Endothelial cell of umbilical vein (primary cell): ENCODE measurements around the gene CLIP3. TPM values are rescaled to one million over a fixed set of nuclear protein-coding genes. Genes with fewer than 3 reads are reported as not detected.

Source experiments
- BruUV-seq: library from RNA; stranded (reverse); fragments of 400-500 nt; replicated peaks from 2 replicates; lab custom pipeline; 2021; lab: Mats Ljungman, UMichigan
- CTCF ChIA-PET: fragments of 300-600, 350-600 bp; sonication (Branson Sonifier 250); formaldehyde crosslinking; loops from one replicate; lab custom pipeline; 2021; ENCODE audit warnings: antibody characterized with exemption, inconsistent platforms; lab: Charles Lee
- POLR2A ChIA-PET: fragments of 300-600, 350-600 bp; sonication (Branson Sonifier 250); formaldehyde crosslinking; loops from one replicate; lab custom pipeline; 2021; ENCODE audit warnings: antibody characterized with exemption, inconsistent platforms; lab: Charles Lee
- DNase-seq: peaks from one replicate; pipeline ENCODE4 v3.0.0-alpha.2; 2011; ENCODE audit warnings: low read depth, low spot score
- FAIRE-seq: peaks from 2 replicates; lab custom pipeline; 2011; peaks lifted over from hg19 to GRCh38; lab: Jason Lieb, UNC
- H2AFZ ChIP-seq: 2 replicates; pipeline ENCODE4 v1.6.0; 2012; ENCODE audit warnings: low read depth, low read length, control low read depth, inconsistent platforms
- H3K27ac ChIP-seq: 2 replicates; pipeline ENCODE4 v1.5.1; 2011; ENCODE audit warnings: low read depth, mild to moderate bottlenecking, control low read depth, low read length, moderate library complexity; ENCODE audit not compliant: insufficient read depth
- H3K27me3 ChIP-seq, 2 experiments: 2 replicates each; pipeline versions ENCODE4 v1.6.0 to v1.6.1; 2011; ENCODE audit warnings: low read length in 2 of 2, mixed read lengths in 1 of 2; ENCODE audit not compliant: control insufficient read depth in 2 of 2, insufficient read depth in 2 of 2
- H3K36me3 ChIP-seq, 2 experiments: 2 replicates in 1 of 2; 3 replicates in 1 of 2; pipeline ENCODE4 v1.5.1; 2011; ENCODE audit warnings: low read length in 2 of 2, mild to moderate bottlenecking in 1 of 2, moderate library complexity in 1 of 2; ENCODE audit not compliant: control insufficient read depth in 2 of 2, insufficient read depth in 2 of 2; ENCODE audit errors: extremely low read depth in 1 of 2
- H3K4me1 ChIP-seq: 3 replicates; pipeline ENCODE4 v1.5.1; 2011; ENCODE audit warnings: mild to moderate bottlenecking, low read length; ENCODE audit not compliant: control insufficient read depth, insufficient read depth; ENCODE audit errors: extremely low read depth
- H3K4me2 ChIP-seq: 2 replicates; pipeline ENCODE4 v1.6.1; 2011; ENCODE audit warnings: low read length, control low read depth, mixed read lengths; ENCODE audit not compliant: insufficient read depth
- H3K4me3 ChIP-seq, 3 experiments: fragments of 200-600 bp in 1 of 3; sonication (generic), shearing (Covaris generic) in 1 of 3; replicated peaks in 1 of 3; 2 replicates each; pipeline ENCODE4 v1.5.1; 2011 to 2016; ENCODE audit warnings: control low read depth in 3 of 3, low read length in 3 of 3, mild to moderate bottlenecking in 2 of 3, inconsistent platforms in 1 of 3, low read depth in 1 of 3, moderate library complexity in 1 of 3; ENCODE audit not compliant: insufficient read depth in 1 of 3
- H3K79me2 ChIP-seq: 2 replicates; pipeline ENCODE4 v1.6.0; 2012; ENCODE audit warnings: low read length, inconsistent platforms; ENCODE audit not compliant: control insufficient read depth, insufficient read depth
- H3K9ac ChIP-seq: replicated peaks from 2 replicates; pipeline ENCODE3; 2011; ENCODE audit warnings: low read length, control low read depth; ENCODE audit not compliant: insufficient read depth; ENCODE audit errors: extremely low read depth
- H3K9me1 ChIP-seq: replicated peaks from 3 replicates; pipeline ENCODE4 v1.6.0; 2011; ENCODE audit warnings: mild to moderate bottlenecking, low read length; ENCODE audit not compliant: control insufficient read depth, insufficient read depth; ENCODE audit errors: extremely low read depth
- H3K9me3 ChIP-seq: replicated peaks from 2 replicates; pipeline ENCODE4 v1.5.1; 2012; ENCODE audit warnings: low read length, inconsistent platforms; ENCODE audit not compliant: control insufficient read depth, insufficient read depth
- H4K20me1 ChIP-seq: replicated peaks from 2 replicates; pipeline ENCODE3; 2011; ENCODE audit warnings: mild to moderate bottlenecking, low read length; ENCODE audit not compliant: control insufficient read depth, insufficient read depth; ENCODE audit errors: extremely low read depth
- EZH2 ChIP-seq: IDR thresholded peaks from 2 replicates; pipeline ENCODE4 v1.6.1; 2012; ENCODE audit warnings: borderline replicate concordance, low read depth, mild to moderate bottlenecking, moderate library complexity, low read length, inconsistent platforms; ENCODE audit not compliant: severe bottlenecking
- FOS ChIP-seq: IDR thresholded peaks from 2 replicates; pipeline ENCODE4 v1.6.1; 2011; ENCODE audit warnings: mild to moderate bottlenecking, low read length, moderate library complexity, borderline replicate concordance; ENCODE audit not compliant: insufficient read depth
- GATA2 ChIP-seq: IDR thresholded peaks from 2 replicates; pipeline ENCODE4 v1.7.0; 2011; ENCODE audit warnings: low read depth, mild to moderate bottlenecking, moderate library complexity, mixed read lengths, low read length; ENCODE audit not compliant: insufficient read length, insufficient read depth
- JUN ChIP-seq: IDR thresholded peaks from 2 replicates; pipeline ENCODE4 v1.6.1; 2011; ENCODE audit warnings: borderline replicate concordance, low read depth; ENCODE audit not compliant: insufficient read length, insufficient read depth
- MYC ChIP-seq: IDR thresholded peaks from one replicate; pipeline ENCODE4 v1.6.1; 2011; ENCODE audit warnings: mild to moderate bottlenecking, low read depth, low read length
- POLR2A ChIP-seq: IDR thresholded peaks from 2 replicates; pipeline ENCODE4 v1.6.1; 2012; ENCODE audit warnings: low read depth, mild to moderate bottlenecking, control low read depth, low read length
- POLR2AphosphoS5 ChIP-seq: IDR thresholded peaks from 2 replicates; pipeline ENCODE4 v1.6.1; 2012; ENCODE audit warnings: low read depth, mild to moderate bottlenecking, control low read depth, low read length, moderate library complexity; ENCODE audit not compliant: insufficient read depth
- dilution Hi-C: fragments of 300-500 bp; cut with MboI; formaldehyde crosslinking; loops from one replicate; pipeline ENCODE4 v1.15.0; 2019; ENCODE audit warnings: low sequenced_read_pairs; ENCODE audit not compliant: extremely low pct_ligation_motif_present
- intact Hi-C: fragments of 100-400 bp; cut with micrococcal nuclease; formaldehyde crosslinking; loops from one replicate; pipeline ENCODE4 v1.10.0; 2022
- polyA plus RNA-seq, 4 experiments: library from polyadenylated mRNA; depleted of rRNA in 3 of 4; stranded (reverse) in 3 of 4; unstranded in 1 of 4; fragments of >200 nt; gene quantifications; 2 replicates each; pipeline versions ENCODE4 v1.2.1 to v1.2.3, GENCODE V29; 2011 to 2012; ENCODE audit warnings: missing spikeins in 1 of 4
- total RNA-seq: library from RNA; stranded (reverse); gene quantifications from 2 replicates; pipeline ENCODE4 v1.2.3, GENCODE V29; 2021
- TF ChIP-seq, protein P1 (sequence below), 2 donors: IDR thresholded peaks; 1 replicate in 1 of 2; 2 replicates in 1 of 2; pipeline ENCODE4 v1.5.1; 2011; ENCODE audit warnings: low read length in 2 of 2, mild to moderate bottlenecking in 2 of 2, moderate library complexity in 2 of 2, control low read depth in 1 of 2, inconsistent platforms in 1 of 2, low read depth in 1 of 2; ENCODE audit not compliant: insufficient read depth in 1 of 2; ENCODE audit errors: extremely low read depth in 1 of 2
- TF ChIP-seq, protein P2 (sequence below): IDR thresholded peaks from 2 replicates; pipeline ENCODE4 v1.6.1; 2011; ENCODE audit not compliant: insufficient read depth, insufficient read length

Gene CLIP3
- total and polyA plus RNA-seq, 2 donors (not counting 3 experiments of a cell fraction or from before 2014, with no cell fraction given), result 7.0 to 24.4 TPM

DNA sequence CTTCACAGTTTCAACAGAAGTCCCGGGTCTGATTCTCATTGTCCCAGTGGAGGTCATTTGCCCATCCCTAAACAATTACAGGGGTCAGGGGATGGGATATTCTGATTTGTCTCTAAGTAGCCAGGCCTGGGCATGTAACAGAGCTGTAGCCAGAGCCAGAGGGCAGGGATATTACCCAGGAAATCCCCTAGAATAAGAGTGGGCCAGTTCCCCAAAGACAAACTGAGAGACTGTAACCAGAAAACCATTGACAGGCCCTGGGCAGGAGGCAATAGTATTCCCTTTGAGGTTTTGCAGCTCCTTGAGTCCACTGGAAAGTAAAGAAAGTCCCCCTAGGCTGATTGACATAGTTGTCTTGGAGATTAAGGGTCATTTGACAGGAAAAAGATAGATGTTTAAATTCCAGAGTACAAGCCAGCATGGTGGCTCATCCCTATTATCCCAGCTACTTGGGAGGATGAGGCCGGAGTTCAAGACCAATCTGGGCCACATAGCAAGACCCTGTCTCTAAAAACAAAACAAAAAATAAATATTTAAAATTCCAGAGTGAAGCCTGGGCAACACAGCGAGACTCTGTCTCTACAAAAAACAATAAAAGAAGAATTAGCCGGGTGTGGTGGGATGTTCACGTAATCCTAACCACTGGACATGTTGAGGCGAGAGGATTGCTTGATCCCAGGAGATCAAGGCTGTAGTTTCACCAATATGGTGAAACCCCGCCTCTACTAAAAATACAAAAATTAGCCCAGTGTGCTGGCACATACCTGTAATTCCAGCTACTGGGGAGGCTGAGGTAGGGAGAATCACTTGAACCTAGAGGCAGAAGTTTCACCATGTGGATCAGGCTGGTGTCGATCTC, 39.5 kb downstream of the CLIP3 start:
- Histone ChIP-seq H3K27me3 (peaks cover 0 to 2% of the 10 kb centered on the region in 2 experiments), H3K4me1 (peaks cover 10% of the 10 kb centered on the region), H3K4me2 (no peak overlapping the region), H3K79me2 (peaks cover 2% of the 10 kb centered on the region), H3K9ac (no peak overlapping the region), H3K36me3 (no peaks in the 10 kb centered on the region), H3K9me1 (no peaks in the 10 kb centered on the region), H4K20me1 (no peaks in the 10 kb centered on the region), H3K27ac (no peak overlapping the region), H3K4me3 (no peak overlapping the region), H2AFZ (no peak overlapping the region), H3K9me3 (no peaks in the 10 kb centered on the region)
- FAIRE-seq, result no peak
- intact Hi-C loops, result no loop called here
- ChIA-PET CTCF (interaction anchor here (1.3 to 1.9 kb wide), 4 partner anchors 17 to 61 kb away, joined by 3 to 6 read pairs (median 5); partner anchors contain the start of genes ALKBH6 and THAP8), POLR2A (no interaction called here)
- TF ChIP-seq POLR2AphosphoS5, result no peak
- TF ChIP-seq EZH2, result peak; percentile 1
- BruUV-seq, result no TSS peak
- dilution Hi-C loops, result no loop called here
- no peak for DNase-seq

DNA sequence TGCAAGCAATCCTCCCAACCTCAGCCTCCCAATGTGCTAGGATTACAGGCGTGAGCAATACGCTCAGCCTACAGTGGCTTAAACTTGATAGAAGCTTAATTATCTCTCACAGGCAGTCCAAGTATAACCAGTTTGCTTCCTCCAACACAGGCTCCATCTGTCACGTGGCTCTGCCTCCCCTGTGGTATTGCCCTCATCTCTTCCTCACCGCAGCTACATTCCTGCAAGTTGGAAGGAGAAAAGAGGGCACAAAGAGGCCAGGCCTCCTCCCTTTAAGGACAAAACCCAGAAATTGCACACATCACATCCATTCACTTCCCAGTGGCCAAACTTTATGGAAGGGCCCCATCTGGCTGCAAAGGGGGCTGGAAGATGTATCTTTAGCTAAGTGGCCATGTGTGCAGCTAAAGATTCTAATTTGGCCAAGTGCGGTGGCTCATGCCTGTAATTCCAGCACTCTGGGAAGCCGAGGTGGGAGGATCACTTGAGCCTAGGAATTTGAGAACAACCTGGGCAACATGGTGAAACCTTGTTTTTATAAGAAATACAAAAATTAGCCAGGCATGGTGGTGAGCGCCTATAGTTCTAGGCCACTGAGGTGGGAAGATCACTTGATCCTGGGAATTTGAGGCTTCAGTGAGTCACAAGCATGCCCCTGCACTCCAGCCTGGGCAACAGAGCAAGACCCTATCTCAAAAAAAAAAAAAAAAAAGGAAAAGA, 40.8 kb downstream of the CLIP3 start:
- dilution Hi-C loops (no loop called here), intact Hi-C loops (no loop called here)
- DNase-seq, result no peak
- Histone ChIP-seq H3K27ac (no peak overlapping the region), H3K4me1 (peaks cover 10% of the 10 kb centered on the region), H3K9me1 (no peaks in the 10 kb centered on the region), H2AFZ (no peak overlapping the region), H3K27me3 (peaks cover 0 to 4% of the 10 kb centered on the region in 2 experiments), H3K79me2 (peaks cover 2% of the 10 kb centered on the region), H3K4me3 (no peak overlapping the region), H3K36me3 (no peaks in the 10 kb centered on the region), H3K9ac (no peak overlapping the region), H3K4me2 (no peak overlapping the region), H3K9me3 (no peaks in the 10 kb centered on the region), H4K20me1 (no peaks in the 10 kb centered on the region)
- POLR2A ChIA-PET, result no interaction called here
- no TSS peak for BruUV-seq
- TF ChIP-seq EZH2 (no peak), JUN (no peak), GATA2 (no peak), MYC (no peak), POLR2AphosphoS5 (no peak), FOS (no peak), POLR2A (no peak)
- TF ChIP-seq, protein P1, sequence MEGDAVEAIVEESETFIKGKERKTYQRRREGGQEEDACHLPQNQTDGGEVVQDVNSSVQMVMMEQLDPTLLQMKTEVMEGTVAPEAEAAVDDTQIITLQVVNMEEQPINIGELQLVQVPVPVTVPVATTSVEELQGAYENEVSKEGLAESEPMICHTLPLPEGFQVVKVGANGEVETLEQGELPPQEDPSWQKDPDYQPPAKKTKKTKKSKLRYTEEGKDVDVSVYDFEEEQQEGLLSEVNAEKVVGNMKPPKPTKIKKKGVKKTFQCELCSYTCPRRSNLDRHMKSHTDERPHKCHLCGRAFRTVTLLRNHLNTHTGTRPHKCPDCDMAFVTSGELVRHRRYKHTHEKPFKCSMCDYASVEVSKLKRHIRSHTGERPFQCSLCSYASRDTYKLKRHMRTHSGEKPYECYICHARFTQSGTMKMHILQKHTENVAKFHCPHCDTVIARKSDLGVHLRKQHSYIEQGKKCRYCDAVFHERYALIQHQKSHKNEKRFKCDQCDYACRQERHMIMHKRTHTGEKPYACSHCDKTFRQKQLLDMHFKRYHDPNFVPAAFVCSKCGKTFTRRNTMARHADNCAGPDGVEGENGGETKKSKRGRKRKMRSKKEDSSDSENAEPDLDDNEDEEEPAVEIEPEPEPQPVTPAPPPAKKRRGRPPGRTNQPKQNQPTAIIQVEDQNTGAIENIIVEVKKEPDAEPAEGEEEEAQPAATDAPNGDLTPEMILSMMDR (IDR thresholded peaks at IDR 0.05; ENCODE audit: extremely low read depth in 1 of 2, insufficient read depth in 1 of 2, low read depth in 1 of 2, low read length in 2 of 2), result no peak
- TF ChIP-seq, protein P2, sequence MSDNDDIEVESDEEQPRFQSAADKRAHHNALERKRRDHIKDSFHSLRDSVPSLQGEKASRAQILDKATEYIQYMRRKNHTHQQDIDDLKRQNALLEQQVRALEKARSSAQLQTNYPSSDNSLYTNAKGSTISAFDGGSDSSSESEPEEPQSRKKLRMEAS, result no peak
- FAIRE-seq, result no peak
- CTCF ChIA-PET, result interaction anchor here (0.6 to 1.0 kb wide), 2 partner anchors 10 to 361 kb away, joined by 3 read pairs; no protein-coding TSS in a partner anchor
